B cell (primary cell): ENCODE measurements around the gene MGAT5.

Experiments
- CTCF ChIP-seq: fragments of 200-600 bp; IDR thresholded peaks from one replicate; pipeline ENCODE4 v1.8.0; 2022; ENCODE audit warnings: antibody characterized with exemption, mild to moderate bottlenecking
- EZH2 ChIP-seq: IDR thresholded peaks from 2 replicates; pipeline ENCODE4 v1.6.1; 2012; ENCODE audit warnings: borderline replicate concordance, low read depth, mild to moderate bottlenecking, moderate library complexity, low read length; ENCODE audit not compliant: insufficient read depth, poor library complexity, severe bottlenecking

- TF ChIP-seq CTCF (no peak), EZH2 (no peak)
These were observed 180.1 kb downstream of the MGAT5 start for GRCh38 chr2:134433979-134434378.
